GM10847 (cell line): ENCODE data around the gene HADHA.

ENCODE experiments used
- POLR2A ChIP-seq: IDR thresholded peaks from 2 replicates; pipeline ENCODE4 v1.6.1; 2011; ENCODE audit not compliant: insufficient read length; ENCODE audit errors: extremely low read depth

HADHA gene

GRCh38 chr2:26251893-26252292, 7.5 kb upstream of the HADHA start:
- TF ChIP-seq POLR2A = no peak

- no peak for TF ChIP-seq POLR2A
Measured at GRCh38 chr2:26249625-26250024, 5.2 kb upstream of the HADHA start.

DNA sequence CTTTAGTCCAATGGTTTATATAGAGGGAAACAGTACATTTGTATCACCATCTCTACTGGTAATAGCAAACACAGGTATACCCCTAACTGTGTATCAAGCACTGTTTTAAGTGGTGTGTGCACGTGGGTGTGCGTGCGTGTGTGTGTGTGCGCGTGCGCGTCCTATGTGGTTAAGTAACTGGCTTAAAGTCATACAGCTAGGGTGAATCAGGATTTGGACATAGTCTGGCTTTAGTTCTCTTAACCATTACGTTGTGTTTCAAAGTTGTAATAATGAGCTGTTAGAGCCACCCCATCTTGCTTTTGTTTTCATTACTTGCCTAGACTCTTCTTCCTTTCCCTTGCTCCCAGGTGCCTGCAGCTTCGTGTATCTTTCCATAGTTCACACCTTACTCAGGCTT, 2.4 kb upstream of the HADHA start:
- no peak for TF ChIP-seq POLR2A

DNA sequence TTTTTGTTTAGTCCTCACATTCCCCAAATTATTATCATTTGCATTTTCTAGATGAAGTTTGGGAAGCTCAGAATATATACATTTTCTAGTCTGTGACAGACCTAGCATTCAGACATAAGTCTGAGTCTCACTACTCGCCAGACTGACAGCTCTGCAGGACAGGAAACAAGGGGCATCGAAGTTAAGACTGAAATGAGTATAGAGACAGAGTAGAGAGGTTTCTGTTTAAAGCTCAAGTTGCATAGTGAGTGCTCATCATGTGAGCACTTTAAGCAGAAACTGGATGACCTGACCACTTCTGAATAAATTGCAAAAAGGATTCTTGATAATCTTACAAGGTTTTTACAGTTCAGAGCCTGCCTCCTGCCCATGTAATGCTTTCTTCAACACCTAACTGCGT, 1.4 kb upstream of the HADHA start:
- TF ChIP-seq POLR2A = no peak

- TF ChIP-seq POLR2A = no peak
Measured at GRCh38 chr2:26245231-26245732, 850 bp upstream of the HADHA start.

DNA sequence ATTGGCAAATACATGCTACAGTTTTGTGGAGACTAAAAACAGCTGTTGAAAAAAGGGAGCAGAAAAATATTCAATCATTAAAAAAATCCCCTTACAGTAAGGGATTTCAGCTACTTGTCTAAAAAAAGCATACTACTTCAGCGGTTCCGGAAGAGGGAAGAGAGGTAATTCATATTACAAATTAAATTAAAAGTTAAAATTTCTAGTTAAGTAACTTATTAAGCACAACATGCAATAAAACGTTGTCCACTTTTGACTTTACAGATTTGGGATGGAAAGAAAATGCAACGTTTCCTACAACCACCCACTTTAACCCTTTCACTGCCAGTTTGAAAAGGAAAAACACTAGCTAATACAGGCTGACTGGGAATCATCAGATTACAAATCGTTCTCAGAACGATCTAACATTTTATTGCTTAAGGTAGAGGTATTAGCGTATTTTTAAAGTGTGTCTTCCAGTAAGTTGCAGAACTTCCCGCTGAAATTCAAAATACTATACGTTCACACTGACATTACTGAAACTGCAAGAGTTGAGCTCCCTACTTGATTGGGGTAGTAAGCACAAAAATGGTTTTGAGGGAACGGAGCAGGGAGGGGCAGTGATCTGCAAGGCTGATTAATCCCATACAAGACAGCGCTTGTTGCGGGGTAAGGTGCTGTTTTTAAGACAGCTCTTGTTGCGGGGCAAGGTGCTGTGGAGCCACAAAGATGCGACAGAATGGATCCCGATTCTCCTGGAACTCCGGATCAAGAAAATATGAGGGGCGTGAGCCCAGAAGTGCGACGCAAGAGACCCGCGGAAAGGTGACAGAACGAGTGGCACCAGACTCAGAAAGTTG, 743 bp downstream of the HADHA start:
- no peak for TF ChIP-seq POLR2A

DNA sequence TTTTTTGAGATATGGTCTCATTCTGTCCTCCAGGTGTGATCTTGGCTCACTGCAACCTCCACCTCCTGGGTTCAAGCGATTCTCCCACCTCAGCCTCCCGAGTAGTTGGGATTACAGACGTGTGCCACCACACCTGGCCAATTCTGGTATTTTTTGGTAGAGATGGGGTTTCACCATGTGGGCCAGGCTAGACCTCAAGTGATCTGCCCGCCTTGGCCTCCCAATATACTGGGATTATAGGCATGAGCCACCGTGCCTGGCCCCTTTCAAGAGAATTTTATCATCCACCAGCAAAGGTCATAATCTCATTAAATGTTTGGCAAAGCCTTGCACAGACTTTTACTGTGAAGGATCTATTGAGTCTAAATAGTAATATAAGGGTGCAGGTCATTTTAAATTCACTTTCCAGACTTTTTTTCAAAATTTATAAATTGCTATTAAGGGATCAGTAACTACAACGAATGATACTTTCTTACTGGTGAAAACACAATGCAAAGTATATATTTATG, 2.5 kb downstream of the HADHA start:
- TF ChIP-seq POLR2A = no peak

- TF ChIP-seq POLR2A = no peak
Measured at GRCh38 chr2:26238311-26238958, 6.0 kb downstream of the HADHA start.

- TF ChIP-seq POLR2A = no peak
Measured at GRCh38 chr2:26237868-26238267, 6.6 kb downstream of the HADHA start.

DNA sequence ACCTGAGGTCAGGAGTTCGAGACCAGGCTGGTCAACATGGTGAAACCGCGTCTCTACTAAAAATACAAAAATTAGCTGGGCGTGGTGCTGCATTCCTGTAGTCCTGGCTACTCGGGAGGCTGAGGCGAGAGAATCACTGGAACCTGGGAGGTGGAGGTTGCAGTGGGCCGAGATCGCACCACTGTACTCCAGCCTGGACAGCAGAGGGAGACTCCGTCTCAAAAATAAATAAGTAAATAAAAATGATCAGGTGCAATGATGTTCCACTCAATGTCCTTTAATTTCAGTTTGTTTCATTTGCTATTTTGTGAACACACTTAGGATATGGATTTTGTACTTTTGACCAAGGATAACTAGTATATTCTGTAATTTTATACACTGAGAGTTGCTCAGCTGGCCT, 9.3 kb downstream of the HADHA start:
- no peak for TF ChIP-seq POLR2A

GRCh38 chr2:26230806-26231205, 13.6 kb downstream of the HADHA start:
- TF ChIP-seq POLR2A = no peak

DNA sequence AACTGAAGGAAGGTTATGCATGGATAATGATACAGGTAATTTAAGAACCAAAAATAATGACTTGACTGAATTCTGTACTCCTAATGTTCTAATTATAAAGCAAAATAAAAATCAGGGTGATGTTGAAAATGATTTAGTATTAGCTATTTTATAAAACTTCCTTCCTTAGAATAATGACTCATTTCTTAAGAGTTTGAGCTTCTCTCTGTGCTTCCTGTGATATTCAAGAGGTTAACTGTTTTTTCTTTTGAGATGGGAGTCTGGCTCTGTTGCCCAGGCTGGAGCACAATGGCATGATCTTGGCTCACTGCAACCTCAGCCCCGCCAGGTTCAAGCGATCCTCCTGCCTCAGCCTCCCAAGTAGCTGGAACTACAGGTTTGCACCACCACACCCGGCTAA, 14.8 kb downstream of the HADHA start:
- TF ChIP-seq POLR2A = no peak

GRCh38 chr2:26224095-26224494, 20.3 kb downstream of the HADHA start:
- no peak for TF ChIP-seq POLR2A

GRCh38 chr2:26223018-26223417, 21.4 kb downstream of the HADHA start:
- TF ChIP-seq POLR2A = no peak

- no peak for TF ChIP-seq POLR2A
Measured at GRCh38 chr2:26217720-26218119, 26.7 kb downstream of the HADHA start.

GRCh38 chr2:26216587-26216986, 27.8 kb downstream of the HADHA start:
- no peak for TF ChIP-seq POLR2A
